HG02571 (cell line): Measurements from ENCODE around the gene PDCD11.
"Not testable (repeated sequence)": the region's sequence is repeated elsewhere in the genome, so short reads cannot be mapped to it uniquely, and the experiment has no call there.

Experiments used
- ATAC-seq: cut with Tn5 transposase; IDR thresholded peaks from one replicate; pipeline ENCODE4 v1.9.1; 2021; ENCODE audit warnings: mild to moderate bottlenecking, moderate library complexity; ENCODE audit not compliant: unreplicated experiment

The PDCD11 gene

GRCh38 chr10:103474077-103474476 is 77.7 kb downstream of the PDCD11 start:
- no peak for ATAC-seq

GRCh38 chr10:103475437-103475836 is 79.0 kb downstream of the PDCD11 start:
- ATAC-seq: no peak

GRCh38 chr10:103476046-103476768 is 79.8 kb downstream of the PDCD11 start:
- ATAC-seq: no peak

GRCh38 chr10:103478671-103479070 is 82.2 kb downstream of the PDCD11 start:
- no peak for ATAC-seq

GRCh38 chr10:103479135-103479534 is 82.7 kb downstream of the PDCD11 start, which contains the start of gene CALHM3:
TSS of gene CALHM3 (minus strand) at chr10:103479240. CDS start at chr10:103479032, 208 bp downstream.
- no peak for ATAC-seq

GRCh38 chr10:103480521-103480920 is 84.1 kb downstream of the PDCD11 start:
- ATAC-seq: no peak

- ATAC-seq: no peak
These were observed 85.6 kb downstream of the PDCD11 start for GRCh38 chr10:103481974-103482531.

GRCh38 chr10:103486635-103487409 is 90.4 kb downstream of the PDCD11 start:
- ATAC-seq: not testable (repeated sequence)

GRCh38 chr10:103487410-103487708 is 90.9 kb downstream of the PDCD11 start:
- no peak for ATAC-seq

GRCh38 chr10:103490986-103491314 is 94.5 kb downstream of the PDCD11 start:
- ATAC-seq: no peak

GRCh38 chr10:103491729-103492364 is 95.4 kb downstream of the PDCD11 start:
- no peak for ATAC-seq

GRCh38 chr10:103492655-103493261 is 96.3 kb downstream of the PDCD11 start:
- ATAC-seq: no peak

- ATAC-seq: no peak
These were observed 97.0 kb downstream of the PDCD11 start, which contains the start of gene NEURL1 for GRCh38 chr10:103493362-103493915. TSS of gene NEURL1 (plus strand) at chr10:103493705. CDS start at chr10:103494388, 683 bp downstream.

GRCh38 chr10:103493916-103494877 is 97.8 kb downstream of the PDCD11 start:
- no peak for ATAC-seq

- no peak for ATAC-seq
These were observed 98.9 kb downstream of the PDCD11 start for GRCh38 chr10:103495321-103495720.
